Stimulated activated CD8-positive, alpha-beta memory T cell treated with anti-CD3 and anti-CD28 coated beads, Interleukin-4, amount 100 ng/mL, for 48 hours (primary cell): ENCODE data around the gene CARNS1.
"Not testable (repeated sequence)": the region's sequence is repeated elsewhere in the genome, so short reads cannot be mapped to it uniquely, and the experiment has no call there.

Experiments
- DNase-seq: peaks from one replicate; pipeline ENCODE4 v3.0.0-alpha.2; 2020

The CARNS1 gene

GRCh38 chr11:67397986-67398660, 17.4 kb upstream of the CARNS1 start:
- DNase-seq, result no peak

GRCh38 chr11:67398661-67399563, 16.6 kb upstream of the CARNS1 start:
- no peak for DNase-seq

- DNase-seq, result no peak
Measured at GRCh38 chr11:67400251-67400941, 15.1 kb upstream of the CARNS1 start.

- no peak for DNase-seq
Measured at GRCh38 chr11:67400942-67401494, 14.5 kb upstream of the CARNS1 start.

- DNase-seq, result peak; percentile 92
Measured at GRCh38 chr11:67401495-67402191, 13.8 kb upstream of the CARNS1 start, which contains the start of gene PPP1CA. Gene PPP1CA, minus strand, starts transcription at chr11:67401858. Its CDS starts 76 bp downstream, at chr11:67401782.

- DNase-seq, result not testable (repeated sequence)
Measured at GRCh38 chr11:67402192-67402839, 13.2 kb upstream of the CARNS1 start.

- DNase-seq, result not testable (repeated sequence)
Measured at GRCh38 chr11:67403085-67403484, 12.4 kb upstream of the CARNS1 start.

GRCh38 chr11:67404515-67405195, 10.8 kb upstream of the CARNS1 start:
- peak; percentile 71 for DNase-seq

- no peak for DNase-seq
Measured at GRCh38 chr11:67405196-67405567, 10.3 kb upstream of the CARNS1 start.

- no peak for DNase-seq
Measured at GRCh38 chr11:67405688-67406339, 9.7 kb upstream of the CARNS1 start.

- DNase-seq, result no peak
Measured at GRCh38 chr11:67406420-67406968, 9.0 kb upstream of the CARNS1 start.

GRCh38 chr11:67406969-67407687, 8.3 kb upstream of the CARNS1 start:
- no peak for DNase-seq

GRCh38 chr11:67407688-67408163, 7.8 kb upstream of the CARNS1 start:
- DNase-seq, result no peak

GRCh38 chr11:67408437-67409200, 6.9 kb upstream of the CARNS1 start:
- no peak for DNase-seq

GRCh38 chr11:67409261-67409666, 6.2 kb upstream of the CARNS1 start:
- DNase-seq, result peak; percentile 78

- no peak for DNase-seq
Measured at GRCh38 chr11:67409781-67410368, 5.6 kb upstream of the CARNS1 start.

GRCh38 chr11:67410369-67410831, 5.1 kb upstream of the CARNS1 start:
- no peak for DNase-seq
